ENCODE results near the gene RAB32.

Gene RAB32

GRCh38 chr6:146582857-146583256 lies 39.2 kb downstream of the RAB32 start:
- no peak for DNase-seq (ENCODE audit: low spot score)

- DNase-seq (ENCODE audit: low spot score) = no peak
Measured at GRCh38 chr6:146583966-146584365, 40.3 kb downstream of the RAB32 start.

- DNase-seq (ENCODE audit: low spot score) = no peak
Measured at GRCh38 chr6:146587459-146587858, 43.8 kb downstream of the RAB32 start.

GRCh38 chr6:146590492-146590891 lies 46.9 kb downstream of the RAB32 start:
- DNase-seq (ENCODE audit: low spot score) = no peak

- DNase-seq (ENCODE audit: low spot score) = no peak
Measured at GRCh38 chr6:146592451-146592850, 48.8 kb downstream of the RAB32 start.

GRCh38 chr6:146593986-146594385 lies 50.4 kb downstream of the RAB32 start:
- DNase-seq (ENCODE audit: low spot score) = no peak

- no peak for DNase-seq (ENCODE audit: low spot score)
Measured at GRCh38 chr6:146594495-146594894, 50.9 kb downstream of the RAB32 start.

- no peak for DNase-seq (ENCODE audit: low spot score)
Measured at GRCh38 chr6:146595972-146596731, 52.5 kb downstream of the RAB32 start.

GRCh38 chr6:146598772-146599405 lies 55.3 kb downstream of the RAB32 start, which contains the start of gene ADGB:
TSS of gene ADGB (plus strand) at chr6:146598972. CDS start at chr6:146599041, 69 bp downstream.
- peak; percentile 92 for DNase-seq (ENCODE audit: low spot score)

- DNase-seq (ENCODE audit: low spot score) = no peak
Measured at GRCh38 chr6:146601352-146601751, 57.7 kb downstream of the RAB32 start.

- DNase-seq (ENCODE audit: low spot score) = no peak
Measured at GRCh38 chr6:146602526-146602925, 58.9 kb downstream of the RAB32 start.

All from AG20443 (cell line).